Prostate gland (tissue), 2 donors: Measurements from ENCODE around the gene SHROOM3. TPM values are rescaled to one million over a fixed set of nuclear protein-coding genes. Genes with fewer than 3 reads are reported as not detected.

Experiments
- DNase-seq: peaks from one replicate; pipeline ENCODE4 v3.0.0-alpha.2; 2019; ENCODE audit warnings: low spot score
- H3K27ac ChIP-seq, 2 donors: fragments of 200-600 bp; sonication (generic); 2 replicates each; pipeline ENCODE4 v1.5.1; 2017 to 2019
- H3K27me3 ChIP-seq: fragments of 200-600 bp; sonication (generic); replicated peaks from 2 replicates; pipeline ENCODE4 v1.5.1; 2019; ENCODE audit not compliant: insufficient read depth
- H3K36me3 ChIP-seq, 2 donors: fragments of 200-600 bp; sonication (generic); 1 replicate in 1 of 2; 2 replicates in 1 of 2; pipeline versions ENCODE4 v1.5.1 to v1.8.1; 2017 to 2019
- H3K4me1 ChIP-seq: fragments of 200-600 bp; sonication (generic); replicated peaks from 2 replicates; pipeline ENCODE4 v1.5.1; 2019
- H3K4me3 ChIP-seq, 2 donors: fragments of 200-600 bp; sonication (generic); 2 replicates each; pipeline ENCODE4 v1.5.1; 2017 to 2019
- H3K9me3 ChIP-seq: fragments of 200-600 bp; sonication (generic); 2 replicates; pipeline ENCODE4 v1.5.1; 2017
- POLR2A ChIP-seq: fragments of 450-650 bp; IDR thresholded peaks from one replicate; pipeline ENCODE4 v1.6.1; 2016; ENCODE audit warnings: antibody characterized with exemption, mild to moderate bottlenecking
- POLR2AphosphoS5 ChIP-seq: sonication (generic); formaldehyde crosslinking; IDR thresholded peaks from one replicate; pipeline ENCODE4 v1.6.1; 2017; ENCODE audit warnings: antibody characterized with exemption
- WGBS: methylation state at CpG from one replicate; pipeline ENCODE4 v1.1.5; 2018; 5-methylcytosine and 5-hydroxymethylcytosine counted together
- intact Hi-C: fragments of 100-400 bp; cut with DNase I; formaldehyde crosslinking; loops from one replicate; pipeline ENCODE4 v1.14.2; 2022
- total RNA-seq, 2 donors: library from RNA; depleted of rRNA; stranded (reverse); fragments of >200 nt; gene quantifications; one replicate each; pipeline ENCODE4 v1.1.0, GENCODE V29; 2016
- TF ChIP-seq, protein P1 (sequence below), 4 experiments: fragments of 200-600 bp in 2 of 4; fragments of 450-650 bp in 2 of 4; sonication (generic) in 2 of 4; IDR thresholded peaks; 1 replicate in 3 of 4; 2 replicates in 1 of 4; pipeline ENCODE4 v1.5.1; 2016 to 2019; ENCODE audit warnings: antibody characterized with exemption in 4 of 4, mild to moderate bottlenecking in 2 of 4, moderate library complexity in 2 of 4

SHROOM3 gene
- total RNA-seq, 2 donors from 2014 or later = 107 to 137 TPM

DNA sequence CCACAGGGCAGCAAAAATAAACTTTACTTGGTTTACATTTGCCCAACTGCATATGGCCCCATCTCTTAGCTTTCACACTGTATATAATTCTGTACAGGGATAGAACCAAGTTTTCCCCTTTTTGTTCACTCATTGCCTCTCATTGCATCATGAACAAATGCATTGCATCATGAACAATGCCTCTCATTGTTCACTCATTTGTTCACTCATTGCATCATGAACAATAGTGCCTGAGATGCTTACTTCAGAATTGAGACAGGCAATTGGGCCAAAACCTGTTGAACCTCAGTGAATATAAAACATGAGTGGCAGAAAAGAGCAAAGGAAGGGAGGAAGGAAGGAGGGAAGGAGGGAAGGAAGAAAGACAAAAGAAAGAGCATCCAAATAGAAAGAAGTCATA lies 364.7 kb downstream of the SHROOM3 start:
- no peaks in the 10 kb centered on the region for H3K9me3 ChIP-seq
- DNase-seq = no peak
- H3K4me3 ChIP-seq = no peak overlapping the region
- H3K4me1 ChIP-seq = no peaks in the 10 kb centered on the region
- intact Hi-C loops = no loop called here
- no peaks in the 10 kb centered on the region for H3K36me3 ChIP-seq
- H3K27ac ChIP-seq = no peak overlapping the region
- TF ChIP-seq, protein P1, sequence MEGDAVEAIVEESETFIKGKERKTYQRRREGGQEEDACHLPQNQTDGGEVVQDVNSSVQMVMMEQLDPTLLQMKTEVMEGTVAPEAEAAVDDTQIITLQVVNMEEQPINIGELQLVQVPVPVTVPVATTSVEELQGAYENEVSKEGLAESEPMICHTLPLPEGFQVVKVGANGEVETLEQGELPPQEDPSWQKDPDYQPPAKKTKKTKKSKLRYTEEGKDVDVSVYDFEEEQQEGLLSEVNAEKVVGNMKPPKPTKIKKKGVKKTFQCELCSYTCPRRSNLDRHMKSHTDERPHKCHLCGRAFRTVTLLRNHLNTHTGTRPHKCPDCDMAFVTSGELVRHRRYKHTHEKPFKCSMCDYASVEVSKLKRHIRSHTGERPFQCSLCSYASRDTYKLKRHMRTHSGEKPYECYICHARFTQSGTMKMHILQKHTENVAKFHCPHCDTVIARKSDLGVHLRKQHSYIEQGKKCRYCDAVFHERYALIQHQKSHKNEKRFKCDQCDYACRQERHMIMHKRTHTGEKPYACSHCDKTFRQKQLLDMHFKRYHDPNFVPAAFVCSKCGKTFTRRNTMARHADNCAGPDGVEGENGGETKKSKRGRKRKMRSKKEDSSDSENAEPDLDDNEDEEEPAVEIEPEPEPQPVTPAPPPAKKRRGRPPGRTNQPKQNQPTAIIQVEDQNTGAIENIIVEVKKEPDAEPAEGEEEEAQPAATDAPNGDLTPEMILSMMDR (IDR thresholded peaks at IDR 0.05) = no peak
- TF ChIP-seq POLR2AphosphoS5 (no peak), POLR2A (no peak)
- no peaks in the 10 kb centered on the region for H3K27me3 ChIP-seq

- 94% methylated on average over 6 of the region's 6 CpGs for WGBS
- H3K36me3 ChIP-seq = no peaks in the 10 kb centered on the region
- DNase-seq = no peak
- TF ChIP-seq POLR2A = no peak
- TF ChIP-seq, protein P1 (IDR thresholded peaks at IDR 0.05) = no peak
- no peak for TF ChIP-seq POLR2AphosphoS5
- H3K4me3 ChIP-seq = no peak overlapping the region
- no peak overlapping the region for H3K27ac ChIP-seq
- no peaks in the 10 kb centered on the region for H3K27me3 ChIP-seq
- intact Hi-C loops = no loop called here
- H3K4me1 ChIP-seq = no peaks in the 10 kb centered on the region
- no peaks in the 10 kb centered on the region for H3K9me3 ChIP-seq
These were observed 365.9 kb downstream of the SHROOM3 start for GRCh38 chr4:76800902-76801301.

DNA sequence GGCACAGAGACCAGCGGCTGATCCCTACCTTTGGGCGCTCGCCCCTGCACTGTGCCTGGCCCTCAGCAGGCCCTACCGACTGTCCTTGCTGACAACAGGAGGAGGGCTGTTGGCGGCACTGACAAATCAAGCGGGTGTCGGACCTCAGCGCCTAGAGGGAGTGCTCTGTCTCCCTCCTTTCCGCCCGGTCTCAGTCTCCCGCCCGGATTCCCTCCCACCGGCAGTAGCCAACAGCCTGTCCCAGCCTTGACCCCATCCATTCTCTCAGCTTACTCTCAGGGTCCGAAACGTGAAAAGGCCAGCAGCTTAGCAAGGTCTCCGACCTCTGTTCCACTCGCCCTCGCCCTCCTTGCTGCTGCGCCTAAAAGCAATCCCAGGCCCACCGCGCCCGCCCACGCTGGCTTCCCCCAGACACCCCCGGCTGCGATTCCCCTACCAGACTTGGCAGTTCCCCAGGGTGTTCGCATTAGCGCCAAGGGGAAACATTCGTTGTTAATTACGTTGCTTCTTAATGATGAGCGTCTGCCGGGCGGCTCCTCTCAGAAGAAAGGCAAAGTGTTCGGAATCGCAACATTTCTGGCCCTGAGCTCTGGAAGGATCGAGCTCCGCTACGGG lies 366.7 kb downstream of the SHROOM3 start:
- intact Hi-C loops = no loop called here
- no peak for TF ChIP-seq POLR2AphosphoS5
- TF ChIP-seq, protein P1 (IDR thresholded peaks at IDR 0.05) = no peak
- TF ChIP-seq POLR2A = no peak
- no peaks in the 10 kb centered on the region for H3K4me1 ChIP-seq
- H3K27me3 ChIP-seq = no peaks in the 10 kb centered on the region
- H3K9me3 ChIP-seq = no peaks in the 10 kb centered on the region
- DNase-seq = no peak
- H3K27ac ChIP-seq = peak overlapping the region in 1 of 2 donors; percentile 5
- WGBS = 66% methylated on average over 37 of the region's 37 CpGs
- H3K36me3 ChIP-seq = no peaks in the 10 kb centered on the region
- H3K4me3 ChIP-seq = no peak overlapping the region

DNA sequence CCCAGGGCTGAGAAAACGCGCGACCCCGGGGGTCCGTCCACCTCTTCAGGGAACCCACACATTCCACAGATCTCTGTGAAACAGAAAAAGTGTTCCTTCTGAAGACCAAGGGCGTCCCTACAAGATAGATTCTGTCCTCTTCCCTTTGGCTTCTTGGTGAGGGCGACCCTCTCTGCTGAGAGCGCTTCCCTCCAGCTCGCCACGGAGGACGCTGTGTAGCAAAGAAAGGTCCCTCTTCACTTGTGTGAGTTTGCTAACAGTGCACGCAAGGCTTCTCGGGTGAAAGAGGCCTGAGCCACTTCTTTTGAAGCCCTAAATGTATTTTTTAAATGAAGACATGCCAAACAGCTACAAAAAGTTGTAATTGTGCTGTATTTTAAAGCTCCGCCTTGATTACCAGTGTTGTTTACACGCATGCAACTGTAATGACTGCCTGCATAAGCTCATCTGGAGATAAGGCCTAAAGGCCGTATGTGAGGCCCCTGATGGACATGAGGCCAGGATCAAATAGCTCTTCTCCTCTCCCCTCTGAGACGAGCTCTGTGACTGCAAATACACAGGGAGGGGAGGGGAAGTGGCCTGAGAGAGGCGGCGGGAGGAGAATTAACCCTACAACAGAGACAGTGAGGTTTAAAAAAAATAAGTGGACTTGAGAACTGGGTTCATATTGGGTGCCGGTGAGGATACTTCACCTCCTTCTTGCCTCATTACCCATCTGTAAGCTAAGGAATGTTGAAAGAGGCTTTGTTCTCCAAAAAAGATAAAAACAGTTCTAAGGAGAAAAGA lies 367.4 kb downstream of the SHROOM3 start:
- intact Hi-C loops = no loop called here
- H3K36me3 ChIP-seq = no peaks in the 10 kb centered on the region
- no peaks in the 10 kb centered on the region for H3K4me1 ChIP-seq
- no peak overlapping the region for H3K4me3 ChIP-seq
- no peak for DNase-seq
- H3K27me3 ChIP-seq = no peaks in the 10 kb centered on the region
- whole genome bisulfite sequencing = 77% methylated on average over 20 of the region's 20 CpGs
- H3K27ac ChIP-seq = peak overlapping the region in 1 of 2 donors; percentile 5
- TF ChIP-seq, protein P1 (IDR thresholded peaks at IDR 0.05) = no peak
- TF ChIP-seq POLR2AphosphoS5 (no peak), POLR2A (no peak)
- no peaks in the 10 kb centered on the region for H3K9me3 ChIP-seq

DNA sequence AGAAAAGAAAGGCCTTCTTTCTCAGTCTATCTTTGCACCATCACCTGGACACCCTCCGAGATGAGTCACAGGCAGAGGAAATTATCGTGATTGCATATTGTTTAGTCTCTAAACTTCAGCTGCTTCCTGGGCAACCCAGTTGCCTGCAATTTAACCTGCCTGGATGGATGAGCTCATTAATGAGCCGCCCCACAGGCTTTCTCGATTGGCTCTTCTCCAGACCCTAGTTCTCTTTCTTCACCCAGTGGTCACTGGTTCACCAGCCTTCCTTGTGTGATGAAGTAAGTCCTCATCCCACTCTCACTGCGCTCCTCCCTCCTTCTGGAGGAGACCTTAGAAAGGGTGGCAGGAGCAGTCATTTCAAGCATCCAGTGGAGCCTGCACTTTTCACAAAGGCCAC lies 368.5 kb downstream of the SHROOM3 start:
- intact Hi-C loops = no loop called here
- no peak overlapping the region for H3K27ac ChIP-seq
- H3K4me1 ChIP-seq = no peaks in the 10 kb centered on the region
- H3K4me3 ChIP-seq = no peak overlapping the region
- 63% methylated on average over 5 of the region's 5 CpGs for WGBS
- TF ChIP-seq POLR2A (no peak), POLR2AphosphoS5 (no peak)
- TF ChIP-seq, protein P1 (IDR thresholded peaks at IDR 0.05) = no peak
- H3K27me3 ChIP-seq = no peaks in the 10 kb centered on the region
- no peaks in the 10 kb centered on the region for H3K36me3 ChIP-seq
- H3K9me3 ChIP-seq = no peaks in the 10 kb centered on the region
- no peak for DNase-seq
